Ovary (tissue), 10 donors: ENCODE results near the gene TBC1D1. TPM values are rescaled to one million over a fixed set of nuclear protein-coding genes. Genes with fewer than 3 reads are reported as not detected.
A peak's percentile ranks its signal among the peaks of the same experiment; 100 is the strongest.

ENCODE experiments used
- DNase-seq, 5 donors: peaks; one replicate each; pipeline ENCODE4 v3.0.0-alpha.2; 2019 to 2020
- H3K27ac ChIP-seq, 2 donors: fragments of 200-600 bp; one replicate each; pipeline versions ENCODE4 v1.5.1 to v1.8.0; 2019 to 2022
- H3K27me3 ChIP-seq: fragments of 200-600 bp; one replicate; pipeline ENCODE4 v1.8.0; 2022
- H3K36me3 ChIP-seq: fragments of 200-600 bp; sonication (generic); one replicate; pipeline ENCODE4 v1.5.1; 2019
- H3K4me1 ChIP-seq: one replicate; pipeline ENCODE4 v1.8.1; 2013; ENCODE audit warnings: mild to moderate bottlenecking, moderate library complexity; ENCODE audit not compliant: insufficient read depth
- H3K4me3 ChIP-seq: fragments of 200-600 bp; sonication (generic); one replicate; pipeline ENCODE4 v1.5.1; 2017
- H3K9me3 ChIP-seq, 2 donors: fragments of 200-600 bp in 1 of 2; sonication (generic) in 1 of 2; one replicate each; pipeline versions ENCODE4 v1.5.1 to v1.8.1; 2013 to 2019; ENCODE audit warnings: mild to moderate bottlenecking in 1 of 2, moderate library complexity in 1 of 2
- CTCF ChIP-seq, 3 donors: fragments of 450-650 bp in 2 of 3; fragments of 200-600 bp in 1 of 3; IDR thresholded peaks; one replicate each; pipeline versions ENCODE4 v1.5.1 to v1.8.0; 2016 to 2022; ENCODE audit warnings: antibody characterized with exemption in 3 of 3, mild to moderate bottlenecking in 1 of 3
- EP300 ChIP-seq: sonication (generic); formaldehyde crosslinking; IDR thresholded peaks from one replicate; pipeline ENCODE4 v1.6.1; 2017; ENCODE audit warnings: antibody characterized with exemption
- POLR2A ChIP-seq: fragments of 450-650 bp; IDR thresholded peaks from one replicate; pipeline ENCODE4 v1.6.1; 2017; ENCODE audit warnings: antibody characterized with exemption, mild to moderate bottlenecking, moderate library complexity
- WGBS, 3 donors: extraction: QIAGEN DNeasy Blood & Tissue Kit in 1 of 3; methylation state at CpG; one replicate each; pipeline versions ENCODE4 v1.1.5 to v1.1.7; 2013 to 2017; 5-methylcytosine and 5-hydroxymethylcytosine counted together
- intact Hi-C, 4 donors: fragments of 100-400 bp; cut with DNase I; formaldehyde crosslinking; loops; one replicate each; pipeline versions ENCODE4 v1.11.0 to v1.15.1; 2022 to 2023
- long read RNA-seq, 3 donors: library from polyadenylated mRNA in 2 of 3; unstranded in 2 of 3; transcript quantifications; one replicate each; pipeline ENCODE4 v2.0.0 and lab custom pipeline, GENCODE V29; 2021 to 2026
- polyA plus RNA-seq, 2 donors: library from polyadenylated mRNA; stranded (reverse); fragments of 200-250 nt in 1 of 2; fragments of 350-450 nt in 1 of 2; fragmentation: Illumina TruSeq in 1 of 2; extraction: RNeasy Lipid Tissue Mini Kit (QIAGEN cat#74804) in 1 of 2; gene quantifications; one replicate each; pipeline ENCODE4 v1.2.3, GENCODE V29; 2013 to 2014
- total RNA-seq, 7 donors: library from RNA; depleted of rRNA in 2 of 7; stranded (reverse); fragments of >200 nt in 2 of 7; fragmentation: NEBNext Ultra II Directional in 3 of 7; extraction: Animal tissue kit (Norgen Biotek cat#: 25700) in 3 of 7; gene quantifications; one replicate each; pipeline versions ENCODE4 v1.1.0 to v1.2.4, GENCODE V29; 2016 to 2023
- donor health status: DM: no; HTN: no; CAD: no; lungs with moderate emphysema.
- donor health status: DM: no; HTN: no; CAD: no.
- donor health status: Bipolar disorder and iron deficiency.
- donor health status: DM: yes; HTN: yes; CAD: no.
- donor health status: DM: no; HTN: no; CAD: no.
- donor health status: DM: yes; HTN: yes; CAD: no.

Gene TBC1D1
- 100 to 1,000 TPM in 1 of 7 donors, 10 to 100 TPM in 6; 41.9 to 104 (median 63.9) TPM for total RNA-seq
- 10 to 100 TPM; 39.5 to 96.1 TPM for polyA plus RNA-seq
- long read RNA-seq, donor 1, full-length matches to known transcripts: 3 of 38 reads
- long read RNA-seq, donor 1, partial matches to known transcripts: 22 of 38 reads
- long read RNA-seq, donor 1, other reads (novel, unspliced or antisense): 13 of 38 reads
- long read RNA-seq, donor 2, partial matches to known transcripts: 7 of 13 reads
- long read RNA-seq, donor 2, other reads (novel, unspliced or antisense): 5 of 13 reads
- long read RNA-seq, donor 3, full-length matches to known transcripts: 2 of 138 reads
- long read RNA-seq, donor 3, partial matches to known transcripts: 31 of 138 reads
- long read RNA-seq, donor 3, other reads (novel, unspliced or antisense): 105 of 138 reads

- H3K27me3 ChIP-seq: no peaks in the 10 kb centered on the region
- WGBS, 3 donors: 0 to 2% (median 0%) methylated on average over 27 to 43 of the region's 43 CpGs
- DNase-seq: peak; percentile 43 to 66 (median 59)
- H3K4me3 ChIP-seq: peak within 1 kb of the TSS; percentile 77
- intact Hi-C loops: loop anchor here in 3 of 4 donors (2.0 to 10.0 kb wide), 4 partner anchors 64 to 144 kb away; partner anchors contain the start of gene PGM2 (in 2 of the 3)
- TF ChIP-seq POLR2A (no peak), EP300 (no peak), CTCF (IDR thresholded peaks at IDR 0.05) (no peak)
- H3K4me1 ChIP-seq: no peaks in the 10 kb centered on the region
- H3K36me3 ChIP-seq: no peaks in the 10 kb centered on the region
- no peaks in the 10 kb centered on the region for H3K9me3 ChIP-seq
- peak within 1 kb of the TSS; percentile 72 to 90 for H3K27ac ChIP-seq
Observed at GRCh38 chr4:37890801-37891259, at the start of gene TBC1D1. TSS of gene TBC1D1 (plus strand) at chr4:37891084. CDS start at chr4:37902096, 11,012 bp downstream.

- WGBS, 3 donors: 94 to 96% (median 95%) methylated on average over 5 of the region's 5 CpGs
- H3K27ac ChIP-seq: no peak overlapping the region
- intact Hi-C loops: no loop called here
- no peaks in the 10 kb centered on the region for H3K27me3 ChIP-seq
- TF ChIP-seq POLR2A: no peak
- no peak for TF ChIP-seq EP300
- no peaks in the 10 kb centered on the region for H3K36me3 ChIP-seq
- H3K4me3 ChIP-seq: no peak overlapping the region
- no peak for DNase-seq
- no peaks in the 10 kb centered on the region for H3K4me1 ChIP-seq
- H3K9me3 ChIP-seq: no peaks in the 10 kb centered on the region
Observed at GRCh38 chr4:37844204-37844603, 46.7 kb upstream of the TBC1D1 start.

GRCh38 chr4:37845201-37845600 is 45.7 kb upstream of the TBC1D1 start:
- H3K4me3 ChIP-seq: no peak overlapping the region
- intact Hi-C loops: no loop called here
- no peaks in the 10 kb centered on the region for H3K27me3 ChIP-seq
- 78 to 93% (median 84%) methylated on average over 4 of the region's 4 CpGs for WGBS, 3 donors
- H3K36me3 ChIP-seq: no peaks in the 10 kb centered on the region
- TF ChIP-seq EP300: no peak
- TF ChIP-seq POLR2A: no peak
- TF ChIP-seq CTCF (IDR thresholded peaks at IDR 0.05): no peak
- H3K4me1 ChIP-seq: no peaks in the 10 kb centered on the region
- no peak for DNase-seq
- no peak overlapping the region for H3K27ac ChIP-seq
- H3K9me3 ChIP-seq: no peaks in the 10 kb centered on the region

- 70 to 77% (median 70%) methylated on average over 5 of the region's 5 CpGs for WGBS, 3 donors
- TF ChIP-seq POLR2A (no peak), CTCF (IDR thresholded peaks at IDR 0.05) (no peak), EP300 (no peak)
- H3K36me3 ChIP-seq: no peaks in the 10 kb centered on the region
- DNase-seq: no peak
- intact Hi-C loops: no loop called here
- no peak overlapping the region for H3K27ac ChIP-seq
- H3K9me3 ChIP-seq: no peaks in the 10 kb centered on the region
- H3K27me3 ChIP-seq: no peaks in the 10 kb centered on the region
- no peak overlapping the region for H3K4me3 ChIP-seq
- H3K4me1 ChIP-seq: no peaks in the 10 kb centered on the region
Observed at GRCh38 chr4:37847311-37847884, 43.5 kb upstream of the TBC1D1 start.
